MCF 10A (cell line): ENCODE results near the gene VOPP1. TPM values are rescaled to one million over a fixed set of nuclear protein-coding genes. Genes with fewer than 3 reads are reported as not detected.

ENCODE experiments used
- BruUV-seq: library from RNA; stranded (reverse); fragments of 400-500 nt; replicated peaks from 2 replicates; lab custom pipeline; 2021; lab: Mats Ljungman, UMichigan
- CTCF ChIA-PET: fragments of 300-600 bp; sonication (Branson Sonifier 250); formaldehyde crosslinking; extraction: SDS; loops from one replicate; lab custom pipeline; 2021; ENCODE audit warnings: antibody characterized with exemption, inconsistent platforms; lab: Yijun Ruan, JAX
- POLR2A ChIA-PET: fragments of 300-600, 350-650 bp; sonication (Branson Sonifier 250); formaldehyde crosslinking; extraction: SDS; loops from one replicate; lab custom pipeline; 2020; ENCODE audit warnings: antibody characterized with exemption, inconsistent platforms; lab: Yijun Ruan, JAX
- DNase-seq: peaks from one replicate; pipeline ENCODE4 v3.0.0-alpha.2; 2018; ENCODE audit not compliant: unreplicated experiment
- H3K27ac Mint-ChIP-seq: one replicate; pipeline ENCODE4 v1.8.0; 2022; ENCODE audit warnings: mild to moderate bottlenecking, low read depth, mixed read lengths; ENCODE audit not compliant: unreplicated experiment
- H3K27me3 Mint-ChIP-seq: one replicate; pipeline ENCODE4 v1.8.0; 2022; ENCODE audit warnings: mixed read lengths; ENCODE audit not compliant: insufficient read depth, unreplicated experiment
- H3K36me3 Mint-ChIP-seq: one replicate; pipeline ENCODE4 v1.8.0; 2022; ENCODE audit warnings: mild to moderate bottlenecking, moderate library complexity, mixed read lengths; ENCODE audit not compliant: insufficient read depth, unreplicated experiment
- H3K4me1 Mint-ChIP-seq: one replicate; pipeline ENCODE4 v1.8.0; 2022; ENCODE audit warnings: mixed read lengths; ENCODE audit not compliant: insufficient read depth, unreplicated experiment
- H3K4me3 Mint-ChIP-seq: one replicate; pipeline ENCODE4 v1.8.0; 2022; ENCODE audit warnings: mild to moderate bottlenecking, moderate library complexity, mixed read lengths; ENCODE audit not compliant: unreplicated experiment
- H3K9me3 Mint-ChIP-seq: one replicate; pipeline ENCODE4 v1.8.0; 2022; ENCODE audit warnings: mixed read lengths; ENCODE audit not compliant: unreplicated experiment
- intact Hi-C: fragments of 100-400 bp; cut with micrococcal nuclease; formaldehyde crosslinking; loops from 2 replicates; pipeline ENCODE4 v1.14.1; 2022
- total RNA-seq: library from RNA; stranded (reverse); gene quantifications from 2 replicates; pipeline ENCODE4 v1.2.3, GENCODE V29; 2022
- TF ChIP-seq, protein P1 (sequence below): fragments of 200-600 bp; IDR thresholded peaks from one replicate; pipeline ENCODE4 v1.8.0; 2022; ENCODE audit warnings: antibody characterized with exemption, mild to moderate bottlenecking; ENCODE audit not compliant: unreplicated experiment

Gene VOPP1
- total RNA-seq, 1 experiment from 2014 or later, result 29.2 TPM

GRCh38 chr7:55493408-55493807 lies 78.9 kb downstream of the VOPP1 start:
- DNase-seq, result no peak
- BruUV-seq, result no TSS peak
- ChIA-PET CTCF (interaction anchor here (0.7 to 1.3 kb wide), 2 partner anchors 8 to 78 kb away, joined by 3 read pairs; no protein-coding TSS in a partner anchor), POLR2A (interaction anchor here (0.7 kb wide), 1 partner anchor 695 kb away, joined by 3 read pairs; no protein-coding TSS in a partner anchor)
- Mint-ChIP-seq H3K36me3 (peaks cover 29% of the 10 kb centered on the region), H3K27ac (no peak overlapping the region), H3K27me3 (no peaks in the 10 kb centered on the region), H3K4me3 (no peak overlapping the region), H3K9me3 (no peaks in the 10 kb centered on the region), H3K4me1 (peaks cover 19% of the 10 kb centered on the region)
- TF ChIP-seq, protein P1, sequence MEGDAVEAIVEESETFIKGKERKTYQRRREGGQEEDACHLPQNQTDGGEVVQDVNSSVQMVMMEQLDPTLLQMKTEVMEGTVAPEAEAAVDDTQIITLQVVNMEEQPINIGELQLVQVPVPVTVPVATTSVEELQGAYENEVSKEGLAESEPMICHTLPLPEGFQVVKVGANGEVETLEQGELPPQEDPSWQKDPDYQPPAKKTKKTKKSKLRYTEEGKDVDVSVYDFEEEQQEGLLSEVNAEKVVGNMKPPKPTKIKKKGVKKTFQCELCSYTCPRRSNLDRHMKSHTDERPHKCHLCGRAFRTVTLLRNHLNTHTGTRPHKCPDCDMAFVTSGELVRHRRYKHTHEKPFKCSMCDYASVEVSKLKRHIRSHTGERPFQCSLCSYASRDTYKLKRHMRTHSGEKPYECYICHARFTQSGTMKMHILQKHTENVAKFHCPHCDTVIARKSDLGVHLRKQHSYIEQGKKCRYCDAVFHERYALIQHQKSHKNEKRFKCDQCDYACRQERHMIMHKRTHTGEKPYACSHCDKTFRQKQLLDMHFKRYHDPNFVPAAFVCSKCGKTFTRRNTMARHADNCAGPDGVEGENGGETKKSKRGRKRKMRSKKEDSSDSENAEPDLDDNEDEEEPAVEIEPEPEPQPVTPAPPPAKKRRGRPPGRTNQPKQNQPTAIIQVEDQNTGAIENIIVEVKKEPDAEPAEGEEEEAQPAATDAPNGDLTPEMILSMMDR, result no peak
- intact Hi-C loops, result no loop called here

GRCh38 chr7:55491346-55491745 lies 81.0 kb downstream of the VOPP1 start:
- peaks cover 19% of the 10 kb centered on the region for H3K4me1 Mint-ChIP-seq
- POLR2A ChIA-PET, result no interaction called here
- TF ChIP-seq, protein P1, result no peak
- no peak overlapping the region for H3K27ac Mint-ChIP-seq
- DNase-seq, result no peak
- no peaks in the 10 kb centered on the region for H3K9me3 Mint-ChIP-seq
- H3K27me3 Mint-ChIP-seq, result no peaks in the 10 kb centered on the region
- intact Hi-C loops, result no loop called here
- no TSS peak for BruUV-seq
- peaks cover 22% of the 10 kb centered on the region for H3K36me3 Mint-ChIP-seq
- H3K4me3 Mint-ChIP-seq, result no peak overlapping the region
- CTCF ChIA-PET, result no interaction called here

DNA sequence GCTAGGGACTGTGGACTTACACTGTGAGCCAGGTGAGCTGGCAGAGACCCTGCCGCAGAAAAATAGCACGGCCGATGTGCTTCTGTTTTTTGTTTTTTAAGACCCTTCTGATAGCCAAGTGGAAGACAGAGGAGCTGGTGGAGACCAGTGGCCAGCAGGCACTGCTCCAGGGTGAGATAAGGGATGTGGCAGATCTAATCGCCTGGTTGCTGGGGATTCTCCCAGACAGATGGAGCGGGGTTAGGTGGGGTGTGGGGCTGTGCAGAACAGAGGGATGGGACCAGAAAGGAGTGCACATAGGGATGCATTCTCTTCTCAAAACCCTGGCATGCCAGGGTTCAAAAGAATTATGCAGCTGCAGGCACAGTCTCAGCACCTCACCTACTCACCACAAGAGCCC lies 82.2 kb downstream of the VOPP1 start:
- no peak overlapping the region for H3K27ac Mint-ChIP-seq
- TF ChIP-seq, protein P1, result no peak
- no peaks in the 10 kb centered on the region for H3K27me3 Mint-ChIP-seq
- intact Hi-C loops, result no loop called here
- H3K4me1 Mint-ChIP-seq, result peaks cover 7% of the 10 kb centered on the region
- H3K9me3 Mint-ChIP-seq, result no peaks in the 10 kb centered on the region
- no TSS peak for BruUV-seq
- no peak for DNase-seq
- POLR2A ChIA-PET, result no interaction called here
- no peak overlapping the region for H3K4me3 Mint-ChIP-seq
- CTCF ChIA-PET, result no interaction called here
- peaks cover 15% of the 10 kb centered on the region for H3K36me3 Mint-ChIP-seq

DNA sequence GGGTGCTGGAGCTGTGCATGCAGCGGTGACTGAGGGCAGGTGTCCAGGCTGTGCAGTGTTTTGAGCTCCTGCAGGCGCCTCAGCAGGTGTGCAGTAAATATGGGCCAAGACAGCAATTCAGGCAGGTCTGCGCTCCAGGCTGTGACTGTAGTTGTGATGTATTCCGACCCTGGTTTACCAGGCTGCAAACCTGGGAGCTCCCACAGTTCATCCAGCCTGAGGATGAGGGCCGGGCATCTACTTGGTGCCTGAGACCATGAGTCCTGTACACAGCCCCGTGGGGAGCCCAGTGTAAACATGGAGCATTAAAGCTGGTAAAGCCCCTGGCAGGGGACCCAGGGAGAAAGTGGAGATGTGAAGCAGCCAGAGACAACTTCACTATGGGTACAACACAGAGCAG lies 82.8 kb downstream of the VOPP1 start:
- DNase-seq, result no peak
- Mint-ChIP-seq H3K4me3 (no peak overlapping the region), H3K36me3 (peaks cover 21% of the 10 kb centered on the region), H3K9me3 (no peaks in the 10 kb centered on the region), H3K27ac (no peak overlapping the region), H3K4me1 (peaks cover 7% of the 10 kb centered on the region), H3K27me3 (no peaks in the 10 kb centered on the region)
- TF ChIP-seq, protein P1, result no peak
- intact Hi-C loops, result no loop called here
- BruUV-seq, result no TSS peak
- ChIA-PET CTCF (interaction anchor here (0.8 kb wide), 1 partner anchor 169 kb away, joined by 3 read pairs; no protein-coding TSS in a partner anchor), POLR2A (no interaction called here)
